Measurements from ENCODE around the gene BAIAP2.

Gene BAIAP2

GRCh38 chr17:81163703-81164370 is 128.9 kb downstream of the BAIAP2 start:
- FAIRE-seq, result no peak

GRCh38 chr17:81164371-81165245 is 129.7 kb downstream of the BAIAP2 start:
- no peak for FAIRE-seq

- no peak for FAIRE-seq
Observed at GRCh38 chr17:81165246-81166032, 130.5 kb downstream of the BAIAP2 start, which contains the start of gene PVALEF. Gene PVALEF, plus strand, starts transcription at chr17:81165507. Its CDS starts 15,720 bp downstream, at chr17:81181227.

- FAIRE-seq, result no peak
Observed at GRCh38 chr17:81166033-81166492, 131.1 kb downstream of the BAIAP2 start, which contains the start of gene AATK. Gene AATK, minus strand, starts transcription at chr17:81166221. Its CDS starts 229 bp downstream, at chr17:81165992.
